SK-N-SH treated with all-trans-retinoic acid at 6 μM for 48 hours (cell line): ENCODE data around the gene DNM2.

Source experiments
- ATAC-seq: fragments of 200-7000 bp; cut with Tn5 transposase; 3 replicates; pipeline ENCODE4 v1.9.1; 2020; ENCODE audit warnings: mild to moderate bottlenecking, moderate library complexity
- BACH2 ChIP-seq: fragments of 250-450 bp; sonication (Bioruptor Pico); IDR thresholded peaks from 2 replicates; pipeline ENCODE4 v1.9.0; 2021; ENCODE audit warnings: mild to moderate bottlenecking, borderline replicate concordance
- CREB5 ChIP-seq: fragments of 250-450 bp; sonication (Bioruptor Pico); IDR thresholded peaks from 2 replicates; pipeline ENCODE4 v1.5.1; 2020; ENCODE audit warnings: low read depth, mild to moderate bottlenecking, moderate library complexity
- CSDC2 ChIP-seq: fragments of 250-450 bp; sonication (Bioruptor Pico); IDR thresholded peaks from 2 replicates; pipeline ENCODE4 v1.5.0; 2020; ENCODE audit warnings: mild to moderate bottlenecking, moderate library complexity
- CSRNP3 ChIP-seq: fragments of 250-450 bp; sonication (Bioruptor Pico); IDR thresholded peaks from 2 replicates; pipeline ENCODE4 v1.5.1; 2021; ENCODE audit warnings: mild to moderate bottlenecking, moderate library complexity
- GLIS3 ChIP-seq: fragments of 250-450 bp; sonication (Bioruptor Pico); IDR thresholded peaks from 2 replicates; pipeline ENCODE4 v1.5.0; 2020; ENCODE audit warnings: mild to moderate bottlenecking, moderate library complexity
- ISL1 ChIP-seq: fragments of 250-450 bp; sonication (Bioruptor Pico); IDR thresholded peaks from 2 replicates; pipeline ENCODE4 v2.1.2; 2022; ENCODE audit warnings: mild to moderate bottlenecking, moderate library complexity
- OSR1 ChIP-seq: fragments of 250-450 bp; sonication (Bioruptor Pico); IDR thresholded peaks from 2 replicates; pipeline ENCODE4 v1.8.0; 2022; ENCODE audit warnings: moderate library complexity, mild to moderate bottlenecking, inconsistent platforms
- PATZ1 ChIP-seq: fragments of 250-450 bp; sonication (Bioruptor Pico); IDR thresholded peaks from 2 replicates; pipeline ENCODE4 v1.8.0; 2020; ENCODE audit warnings: mild to moderate bottlenecking, moderate library complexity, borderline replicate concordance
- POU6F1 ChIP-seq: fragments of 250-450 bp; sonication (Bioruptor Pico); IDR thresholded peaks from 2 replicates; pipeline ENCODE4 v1.8.0; 2021; ENCODE audit warnings: low read depth, mild to moderate bottlenecking, moderate library complexity, borderline replicate concordance
- PPARA ChIP-seq: fragments of 250-450 bp; sonication (Bioruptor Pico); IDR thresholded peaks from 2 replicates; pipeline ENCODE4 v1.5.0; 2020; ENCODE audit warnings: mild to moderate bottlenecking, borderline replicate concordance
- RARB ChIP-seq: fragments of 250-450 bp; sonication (Bioruptor Pico); IDR thresholded peaks from 2 replicates; pipeline ENCODE4 v1.8.0; 2021; ENCODE audit warnings: mild to moderate bottlenecking, moderate library complexity
- SNAI2 ChIP-seq: fragments of 250-450 bp; sonication (Bioruptor Pico); IDR thresholded peaks from 2 replicates; pipeline ENCODE4 v1.5.0; 2020; ENCODE audit warnings: mild to moderate bottlenecking, moderate library complexity
- TOX ChIP-seq: fragments of 250-450 bp; sonication (Bioruptor Pico); IDR thresholded peaks from 2 replicates; pipeline ENCODE4 v1.8.0; 2021; ENCODE audit warnings: mild to moderate bottlenecking, moderate library complexity, borderline replicate concordance
- TSHZ2 ChIP-seq: fragments of 250-450 bp; sonication (Bioruptor Pico); IDR thresholded peaks from 2 replicates; pipeline ENCODE4 v1.5.0; 2020; ENCODE audit warnings: mild to moderate bottlenecking, moderate library complexity
- ZC3H10 ChIP-seq: fragments of 250-450 bp; sonication (Bioruptor Pico); IDR thresholded peaks from 2 replicates; pipeline ENCODE4 v1.5.1; 2021; ENCODE audit warnings: mild to moderate bottlenecking, moderate library complexity
- ZFP3 ChIP-seq: fragments of 250-450 bp; sonication (Bioruptor Pico); IDR thresholded peaks from 2 replicates; pipeline ENCODE4 v1.5.0; 2020; ENCODE audit warnings: mild to moderate bottlenecking, moderate library complexity
- ZFP30 ChIP-seq: fragments of 450-650 bp; formaldehyde crosslinking; IDR thresholded peaks from 2 replicates; pipeline ENCODE4 v1.5.0; 2022; ENCODE audit warnings: mild to moderate bottlenecking, moderate library complexity
- ZNF70 ChIP-seq: fragments of 450-650 bp; formaldehyde crosslinking; IDR thresholded peaks from 2 replicates; pipeline ENCODE4 v1.5.0; 2020; ENCODE audit warnings: mild to moderate bottlenecking, moderate library complexity
- ZNF8 ChIP-seq: fragments of 450-650 bp; formaldehyde crosslinking; IDR thresholded peaks from 2 replicates; pipeline ENCODE4 v1.5.0; 2020; ENCODE audit warnings: mild to moderate bottlenecking, moderate library complexity

DNM2 gene

GRCh38 chr19:10863107-10863717 lies 145.3 kb downstream of the DNM2 start:
- TF ChIP-seq POU6F1 (CRISPR knock-in tag), result no peak
- no peak for TF ChIP-seq RARB
- no peak for TF ChIP-seq TOX
- no peak for TF ChIP-seq CSRNP3
- TF ChIP-seq CSDC2 (CRISPR knock-in tag), result no peak
- no peak for TF ChIP-seq TSHZ2 (CRISPR knock-in tag)
- no peak for TF ChIP-seq ZNF70
- no peak for TF ChIP-seq ZNF8 (CRISPR knock-in tag)
- no peak for TF ChIP-seq CREB5 (CRISPR knock-in tag)
- TF ChIP-seq ZFP30 (CRISPR knock-in tag), result no peak
- no peak for TF ChIP-seq PPARA (CRISPR knock-in tag)
- TF ChIP-seq ZFP3 (CRISPR knock-in tag), result no peak
- TF ChIP-seq ZC3H10, result no peak
- no peak for TF ChIP-seq SNAI2 (CRISPR knock-in tag)
- TF ChIP-seq ISL1 (CRISPR knock-in tag), result no peak
- no peak for TF ChIP-seq PATZ1 (CRISPR knock-in tag)
- no peak for TF ChIP-seq OSR1 (CRISPR knock-in tag)
- no peak for TF ChIP-seq BACH2 (CRISPR knock-in tag)
- ATAC-seq, result no peak

- ATAC-seq, result peak; percentile 97
- no peak for TF ChIP-seq GLIS3 (CRISPR knock-in tag)
- TF ChIP-seq ZFP3 (CRISPR knock-in tag), result no peak
- TF ChIP-seq TOX, result no peak
- TF ChIP-seq OSR1 (CRISPR knock-in tag), result no peak
- no peak for TF ChIP-seq CREB5 (CRISPR knock-in tag)
- TF ChIP-seq, all 23 proteins: peak for 0
Observed at GRCh38 chr19:10864538-10864899, 146.6 kb downstream of the DNM2 start.

- ATAC-seq, result no peak
- TF ChIP-seq RARB, result no peak
Observed at GRCh38 chr19:10866495-10866894, 148.6 kb downstream of the DNM2 start.
